Muscle layer of colon (tissue), 2 donors: ENCODE measurements around the gene GRXCR1.

ENCODE experiments used
- H3K27ac ChIP-seq: one replicate; pipeline ENCODE4 v1.7.0; 2013; ENCODE audit warnings: low read depth, mild to moderate bottlenecking, low read length, moderate library complexity
- H3K27me3 ChIP-seq, 2 donors: one replicate each; pipeline ENCODE4 v1.7.0; 2013; ENCODE audit warnings: low read length in 2 of 2, mild to moderate bottlenecking in 2 of 2; ENCODE audit not compliant: insufficient read depth in 2 of 2, control insufficient read depth in 1 of 2
- H3K36me3 ChIP-seq: one replicate; pipeline ENCODE4 v1.7.0; 2013; ENCODE audit warnings: mild to moderate bottlenecking, low read length; ENCODE audit not compliant: insufficient read depth
- H3K4me1 ChIP-seq: one replicate; pipeline ENCODE4 v1.7.0; 2013; ENCODE audit warnings: mild to moderate bottlenecking, low read length; ENCODE audit not compliant: insufficient read depth
- H3K4me3 ChIP-seq, 2 donors: one replicate each; pipeline ENCODE4 v1.7.0; 2013; ENCODE audit warnings: low read length in 2 of 2, low read depth in 1 of 2, mild to moderate bottlenecking in 1 of 2, moderate library complexity in 1 of 2
- H3K9ac ChIP-seq: one replicate; pipeline ENCODE4 v1.7.0; 2013; ENCODE audit warnings: low read length
- H3K9me3 ChIP-seq: one replicate; pipeline ENCODE4 v1.7.0; 2013; ENCODE audit warnings: mild to moderate bottlenecking, low read length
- donor health status: abdominal sarcoma.
- donor health status: Adenocarcinoma of cecum.

The GRXCR1 gene

GRCh38 chr4:42892413-42892812, at the start of gene GRXCR1:
Gene GRXCR1 (plus strand): TSS chr4:42892713. CDS start chr4:42893267, 554 bp downstream.
- Histone ChIP-seq H3K27me3 (no peaks in the 10 kb centered on the region), H3K4me1 (no peaks in the 10 kb centered on the region), H3K9me3 (no peaks in the 10 kb centered on the region), H3K9ac (no peak within 1 kb of the TSS), H3K27ac (no peak within 1 kb of the TSS), H3K4me3 (no peak within 1 kb of the TSS), H3K36me3 (no peaks in the 10 kb centered on the region)

- Histone ChIP-seq H3K9ac (no peak overlapping the region), H3K4me3 (no peak overlapping the region), H3K9me3 (no peaks in the 10 kb centered on the region), H3K4me1 (no peaks in the 10 kb centered on the region), H3K36me3 (no peaks in the 10 kb centered on the region), H3K27me3 (no peaks in the 10 kb centered on the region), H3K27ac (no peak overlapping the region)
Observed at GRCh38 chr4:42843694-42844093, 48.8 kb upstream of the GRXCR1 start.

- Histone ChIP-seq H3K36me3 (no peaks in the 10 kb centered on the region), H3K4me1 (no peaks in the 10 kb centered on the region), H3K27ac (no peak overlapping the region)
Observed at GRCh38 chr4:42844422-42845070, 48.0 kb upstream of the GRXCR1 start.

GRCh38 chr4:42845586-42845985, 46.9 kb upstream of the GRXCR1 start:
- no peaks in the 10 kb centered on the region for H3K36me3 ChIP-seq
- no peaks in the 10 kb centered on the region for H3K9me3 ChIP-seq
- no peak overlapping the region for H3K4me3 ChIP-seq
- H3K27me3 ChIP-seq = no peaks in the 10 kb centered on the region
- H3K9ac ChIP-seq = no peak overlapping the region
- no peak overlapping the region for H3K27ac ChIP-seq
- H3K4me1 ChIP-seq = no peaks in the 10 kb centered on the region

More at GRCh38 chr4:42844422-42845070, 48.0 kb upstream of the GRXCR1 start:
- H3K9me3 ChIP-seq = no peaks in the 10 kb centered on the region
- no peak overlapping the region for H3K4me3 ChIP-seq
- no peak overlapping the region for H3K9ac ChIP-seq
- H3K27me3 ChIP-seq = no peaks in the 10 kb centered on the region

- H3K27me3 ChIP-seq = no peaks in the 10 kb centered on the region
Observed at GRCh38 chr4:42855779-42856178, 36.7 kb upstream of the GRXCR1 start.

GRCh38 chr4:42865572-42866189, 26.8 kb upstream of the GRXCR1 start:
- no peaks in the 10 kb centered on the region for H3K9me3 ChIP-seq
- H3K4me3 ChIP-seq = no peak overlapping the region
- H3K27ac ChIP-seq = no peak overlapping the region
- no peak overlapping the region for H3K9ac ChIP-seq
- peaks cover 10% of the 10 kb centered on the region for H3K4me1 ChIP-seq
- no peaks in the 10 kb centered on the region for H3K36me3 ChIP-seq
- H3K27me3 ChIP-seq = no peaks in the 10 kb centered on the region

More at GRCh38 chr4:42855779-42856178, 36.7 kb upstream of the GRXCR1 start:
- Histone ChIP-seq H3K36me3 (no peaks in the 10 kb centered on the region), H3K4me3 (no peak overlapping the region), H3K9ac (no peak overlapping the region), H3K4me1 (no peaks in the 10 kb centered on the region), H3K9me3 (no peaks in the 10 kb centered on the region), H3K27ac (no peak overlapping the region)

GRCh38 chr4:42871261-42871660, 21.3 kb upstream of the GRXCR1 start:
- Histone ChIP-seq H3K9ac (no peak overlapping the region), H3K9me3 (no peaks in the 10 kb centered on the region), H3K27ac (no peak overlapping the region), H3K4me1 (peaks cover 22% of the 10 kb centered on the region), H3K27me3 (no peaks in the 10 kb centered on the region), H3K36me3 (no peaks in the 10 kb centered on the region), H3K4me3 (no peak overlapping the region)

GRCh38 chr4:42871671-42872290, 20.7 kb upstream of the GRXCR1 start:
- no peak overlapping the region for H3K27ac ChIP-seq
- H3K9me3 ChIP-seq = no peaks in the 10 kb centered on the region
- no peak overlapping the region for H3K4me3 ChIP-seq

GRCh38 chr4:42878863-42879262, 13.7 kb upstream of the GRXCR1 start:
- H3K9me3 ChIP-seq = no peaks in the 10 kb centered on the region
- H3K27me3 ChIP-seq = no peaks in the 10 kb centered on the region
- H3K4me3 ChIP-seq = no peak overlapping the region
- H3K9ac ChIP-seq = no peak overlapping the region
- no peaks in the 10 kb centered on the region for H3K4me1 ChIP-seq
- H3K27ac ChIP-seq = no peak overlapping the region
- no peaks in the 10 kb centered on the region for H3K36me3 ChIP-seq

More at GRCh38 chr4:42871671-42872290, 20.7 kb upstream of the GRXCR1 start:
- Histone ChIP-seq H3K4me1 (peaks cover 22% of the 10 kb centered on the region), H3K36me3 (no peaks in the 10 kb centered on the region), H3K27me3 (no peaks in the 10 kb centered on the region), H3K9ac (no peak overlapping the region)

- H3K27ac ChIP-seq = no peak overlapping the region
- no peak overlapping the region for H3K9ac ChIP-seq
- H3K27me3 ChIP-seq = no peaks in the 10 kb centered on the region
- H3K4me3 ChIP-seq = no peak overlapping the region
- no peaks in the 10 kb centered on the region for H3K9me3 ChIP-seq
- H3K4me1 ChIP-seq = no peaks in the 10 kb centered on the region
- no peaks in the 10 kb centered on the region for H3K36me3 ChIP-seq
Observed at GRCh38 chr4:42881253-42881652, 11.3 kb upstream of the GRXCR1 start.

- no peaks in the 10 kb centered on the region for H3K27me3 ChIP-seq
- no peak overlapping the region for H3K27ac ChIP-seq
- no peaks in the 10 kb centered on the region for H3K36me3 ChIP-seq
- H3K9me3 ChIP-seq = no peaks in the 10 kb centered on the region
- H3K4me1 ChIP-seq = no peaks in the 10 kb centered on the region
- no peak overlapping the region for H3K9ac ChIP-seq
- H3K4me3 ChIP-seq = no peak overlapping the region
Observed at GRCh38 chr4:42891644-42892043, 869 bp upstream of the GRXCR1 start.
